Calu3 (cell line): ENCODE data around the gene SLC1A2. TPM values are rescaled to one million over a fixed set of nuclear protein-coding genes. Genes with fewer than 3 reads are reported as not detected.

ENCODE experiments used
- BruUV-seq: library from RNA; stranded (reverse); fragments of 400-500 nt; replicated peaks from 2 replicates; lab custom pipeline; 2021; lab: Mats Ljungman, UMichigan
- CTCF ChIA-PET: fragments of 300-600 bp; sonication (Branson Sonifier 250); formaldehyde crosslinking; loops from one replicate; lab custom pipeline; 2022; ENCODE audit warnings: antibody characterized with exemption; lab: Charles Lee
- DNase-seq: peaks from one replicate; pipeline ENCODE4 v3.0.0; 2022
- H3K27ac Mint-ChIP-seq: one replicate; pipeline ENCODE4 v1.8.0; 2022; ENCODE audit warnings: mixed read lengths; ENCODE audit not compliant: unreplicated experiment
- H3K27me3 Mint-ChIP-seq: one replicate; pipeline ENCODE4 v1.8.0; 2022; ENCODE audit warnings: mixed read lengths; ENCODE audit not compliant: unreplicated experiment
- H3K36me3 Mint-ChIP-seq: one replicate; pipeline ENCODE4 v1.8.0; 2022; ENCODE audit warnings: mild to moderate bottlenecking, moderate library complexity, mixed read lengths; ENCODE audit not compliant: insufficient read depth, unreplicated experiment
- H3K4me1 Mint-ChIP-seq: one replicate; pipeline ENCODE4 v1.8.0; 2022; ENCODE audit warnings: mild to moderate bottlenecking, low read depth, mixed read lengths; ENCODE audit not compliant: unreplicated experiment
- H3K4me3 Mint-ChIP-seq: one replicate; pipeline ENCODE4 v1.8.0; 2022; ENCODE audit warnings: mild to moderate bottlenecking, low read depth, moderate library complexity, mixed read lengths; ENCODE audit not compliant: unreplicated experiment
- H3K9me3 Mint-ChIP-seq: one replicate; pipeline ENCODE4 v1.8.0; 2022; ENCODE audit warnings: low read depth, mixed read lengths; ENCODE audit not compliant: unreplicated experiment
- intact Hi-C: fragments of 100-400 bp; cut with micrococcal nuclease; formaldehyde crosslinking; loops from one replicate; pipeline ENCODE4 v1.10.0; 2022; ENCODE audit not compliant: unreplicated experiment
- total RNA-seq: library from RNA; stranded (reverse); gene quantifications from 2 replicates; pipeline ENCODE4 v1.2.3, GENCODE V29; 2022
- TF ChIP-seq, protein P1 (sequence below): fragments of 200-600 bp; IDR thresholded peaks from one replicate; pipeline ENCODE4 v1.8.0; 2022; ENCODE audit warnings: antibody characterized with exemption; ENCODE audit not compliant: unreplicated experiment

The SLC1A2 gene
- total RNA-seq, 1 experiment from 2014 or later: 0.40 TPM

DNA sequence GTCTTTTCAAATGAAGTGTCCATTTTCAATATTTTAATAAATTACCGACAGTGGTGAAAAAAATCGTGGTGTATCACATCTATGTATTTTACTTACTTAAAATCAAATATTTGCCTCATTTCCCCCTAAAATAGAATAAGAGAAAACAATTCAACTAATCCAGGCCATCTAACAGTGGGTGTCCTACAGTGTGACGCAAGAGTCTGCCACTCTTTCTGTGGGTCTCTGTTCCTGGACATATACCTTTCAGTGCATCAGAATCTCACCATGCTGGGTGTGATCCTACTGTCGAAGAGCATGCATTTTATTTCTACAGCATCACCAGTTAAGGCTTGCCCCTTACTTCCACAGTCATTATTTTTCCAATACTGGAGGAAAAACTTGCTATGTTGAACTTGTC, 169.2 kb downstream of the SLC1A2 start:
- CTCF ChIA-PET: no interaction called here
- Mint-ChIP-seq H3K36me3 (no peaks in the 10 kb centered on the region), H3K27me3 (no peaks in the 10 kb centered on the region), H3K4me1 (no peaks in the 10 kb centered on the region), H3K27ac (no peak overlapping the region), H3K4me3 (no peak overlapping the region), H3K9me3 (peaks cover 4% of the 10 kb centered on the region)
- intact Hi-C loops: no loop called here
- TF ChIP-seq, protein P1, sequence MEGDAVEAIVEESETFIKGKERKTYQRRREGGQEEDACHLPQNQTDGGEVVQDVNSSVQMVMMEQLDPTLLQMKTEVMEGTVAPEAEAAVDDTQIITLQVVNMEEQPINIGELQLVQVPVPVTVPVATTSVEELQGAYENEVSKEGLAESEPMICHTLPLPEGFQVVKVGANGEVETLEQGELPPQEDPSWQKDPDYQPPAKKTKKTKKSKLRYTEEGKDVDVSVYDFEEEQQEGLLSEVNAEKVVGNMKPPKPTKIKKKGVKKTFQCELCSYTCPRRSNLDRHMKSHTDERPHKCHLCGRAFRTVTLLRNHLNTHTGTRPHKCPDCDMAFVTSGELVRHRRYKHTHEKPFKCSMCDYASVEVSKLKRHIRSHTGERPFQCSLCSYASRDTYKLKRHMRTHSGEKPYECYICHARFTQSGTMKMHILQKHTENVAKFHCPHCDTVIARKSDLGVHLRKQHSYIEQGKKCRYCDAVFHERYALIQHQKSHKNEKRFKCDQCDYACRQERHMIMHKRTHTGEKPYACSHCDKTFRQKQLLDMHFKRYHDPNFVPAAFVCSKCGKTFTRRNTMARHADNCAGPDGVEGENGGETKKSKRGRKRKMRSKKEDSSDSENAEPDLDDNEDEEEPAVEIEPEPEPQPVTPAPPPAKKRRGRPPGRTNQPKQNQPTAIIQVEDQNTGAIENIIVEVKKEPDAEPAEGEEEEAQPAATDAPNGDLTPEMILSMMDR: no peak
- DNase-seq: no peak
- no TSS peak for BruUV-seq

DNA sequence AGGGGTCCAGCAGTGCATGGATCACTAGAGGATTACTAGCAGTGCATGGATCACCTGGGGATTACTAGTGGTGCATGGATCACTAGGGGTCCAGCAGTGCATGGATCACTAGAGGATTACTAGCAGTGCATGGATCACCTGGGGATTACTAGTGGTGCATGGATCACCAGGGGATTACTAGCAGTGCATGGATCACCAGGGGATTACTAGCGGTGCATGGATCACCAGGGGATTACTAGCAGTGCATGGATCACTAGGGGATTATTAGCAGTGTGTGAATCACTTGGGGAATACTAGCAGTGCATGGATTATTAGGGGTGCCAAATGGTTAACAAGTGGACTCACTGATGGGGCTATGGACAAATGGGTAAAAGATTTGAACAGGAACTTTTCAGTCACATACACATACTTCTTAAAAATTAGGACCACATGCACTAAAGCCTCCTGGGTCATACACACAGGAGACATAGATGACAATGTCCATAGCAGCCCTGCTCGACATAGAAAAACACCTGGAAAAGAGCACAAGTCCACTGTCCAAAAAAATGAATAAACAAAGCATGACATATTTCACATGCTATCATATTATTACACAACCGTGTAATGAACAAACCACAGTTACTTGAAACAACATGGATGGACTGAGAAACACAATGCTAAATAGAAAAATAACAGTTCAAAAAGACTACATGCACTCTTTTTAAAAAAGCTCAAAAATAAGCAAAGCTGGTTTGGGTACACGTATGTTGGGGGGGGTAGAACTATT, 170.6 kb downstream of the SLC1A2 start:
- TF ChIP-seq, protein P1: no peak
- Mint-ChIP-seq H3K27me3 (no peaks in the 10 kb centered on the region), H3K9me3 (peaks cover 4% of the 10 kb centered on the region), H3K27ac (no peak overlapping the region), H3K36me3 (no peaks in the 10 kb centered on the region), H3K4me3 (no peak overlapping the region), H3K4me1 (no peaks in the 10 kb centered on the region)
- intact Hi-C loops: no loop called here
- DNase-seq: no peak
- CTCF ChIA-PET: interaction anchor here (0.6 kb wide), 1 partner anchor 8 kb away, joined by 3 read pairs; no protein-coding TSS in a partner anchor
- no TSS peak for BruUV-seq

DNA sequence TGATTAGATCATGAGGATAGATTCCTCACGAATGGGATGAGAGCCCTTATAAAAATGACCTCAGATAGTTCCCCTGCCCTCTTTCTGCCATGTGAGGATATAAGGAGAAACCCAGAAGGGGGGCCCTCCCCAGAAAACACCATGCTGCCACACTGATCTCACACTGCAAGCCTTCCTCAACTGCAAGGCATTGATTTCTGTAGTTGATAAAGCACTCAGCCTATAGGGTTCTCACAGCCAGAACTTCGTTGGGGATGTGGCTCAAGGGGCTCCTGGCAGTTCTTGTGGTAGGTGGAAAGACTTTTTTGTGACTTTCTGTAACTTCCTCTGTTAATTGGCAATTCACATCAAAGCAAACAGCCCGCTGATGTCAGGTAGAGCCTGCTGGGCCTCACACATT, 171.5 kb downstream of the SLC1A2 start:
- TF ChIP-seq, protein P1: no peak
- Mint-ChIP-seq H3K9me3 (peaks cover 4% of the 10 kb centered on the region), H3K4me3 (no peak overlapping the region), H3K27ac (no peak overlapping the region), H3K36me3 (no peaks in the 10 kb centered on the region), H3K4me1 (no peaks in the 10 kb centered on the region), H3K27me3 (no peaks in the 10 kb centered on the region)
- DNase-seq: no peak
- intact Hi-C loops: no loop called here
- BruUV-seq: no TSS peak
- CTCF ChIA-PET: no interaction called here

DNA sequence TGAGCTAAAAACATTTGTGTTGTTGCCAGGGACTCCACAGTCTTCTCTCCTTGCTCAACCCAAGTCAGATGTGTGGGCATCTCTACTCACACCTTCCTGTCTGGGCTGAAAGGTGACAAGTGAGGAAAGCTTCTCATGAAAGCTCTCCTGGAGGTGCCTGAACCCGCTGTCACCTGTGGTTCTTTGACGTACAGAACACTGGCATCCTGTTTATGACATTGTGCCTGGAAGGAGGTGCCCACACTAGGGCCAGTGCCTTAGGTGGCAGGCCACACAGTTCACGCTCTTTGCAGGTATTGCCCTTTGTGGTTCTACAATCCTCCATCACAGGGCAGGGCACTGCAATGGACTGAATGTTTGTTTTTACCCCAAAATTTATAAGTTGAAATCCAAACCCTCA, 171.9 kb downstream of the SLC1A2 start:
- H3K9me3 Mint-ChIP-seq: peaks cover 4% of the 10 kb centered on the region
- no peak overlapping the region for H3K27ac Mint-ChIP-seq
- no peak for DNase-seq
- no peaks in the 10 kb centered on the region for H3K4me1 Mint-ChIP-seq
- CTCF ChIA-PET: no interaction called here
- no TSS peak for BruUV-seq
- TF ChIP-seq, protein P1: no peak
- no peaks in the 10 kb centered on the region for H3K27me3 Mint-ChIP-seq
- H3K36me3 Mint-ChIP-seq: no peaks in the 10 kb centered on the region
- H3K4me3 Mint-ChIP-seq: no peak overlapping the region
- intact Hi-C loops: no loop called here
